Neural progenitor cell (in vitro differentiated cells): ENCODE measurements around the gene TLNRD1.

Experiments
- CTCF ChIP-seq: fragments of 200-600 bp; sonication (generic); IDR thresholded peaks from 2 replicates; pipeline ENCODE4 v1.5.1; 2017; ENCODE audit warnings: antibody characterized with exemption, mild to moderate bottlenecking
- EZH2 ChIP-seq: fragments of 200-600 bp; sonication (generic); IDR thresholded peaks from 2 replicates; pipeline ENCODE4 v1.6.1; 2017; ENCODE audit warnings: antibody characterized with exemption, mild to moderate bottlenecking, moderate library complexity

- TF ChIP-seq CTCF (no peak), EZH2 (no peak)
Measured at GRCh38 chr15:80997692-80998091, 3.0 kb upstream of the TLNRD1 start.
